Dedifferentiated amniotic fluid mesenchymal stem cell (primary cell): ENCODE measurements around the gene PHF5A.

Experiments
- DNase-seq: peaks from one replicate; pipeline ENCODE4 v3.0.0-alpha.2; 2016; ENCODE audit errors: extremely low spot score

PHF5A gene

GRCh38 chr22:41468381-41469217, at the start of gene PHF5A, which contains the start of gene ACO2:
Gene PHF5A (minus strand): TSS chr22:41468692. CDS start chr22:41468653, 39 bp downstream.
Gene ACO2 (plus strand): TSS chr22:41469117. CDS start chr22:41469147, 30 bp downstream.
- peak; percentile 98 for DNase-seq

- DNase-seq: no peak
Measured at GRCh38 chr22:41518048-41518347, 49.5 kb upstream of the PHF5A start.

- DNase-seq: peak; percentile 48
Measured at GRCh38 chr22:41517172-41518047, 48.9 kb upstream of the PHF5A start.

GRCh38 chr22:41516462-41516861, 48.0 kb upstream of the PHF5A start:
- no peak for DNase-seq

GRCh38 chr22:41513391-41513790, 44.9 kb upstream of the PHF5A start:
- DNase-seq: no peak

- peak; percentile 57 for DNase-seq
Measured at GRCh38 chr22:41512421-41513194, 44.1 kb upstream of the PHF5A start.

- DNase-seq: no peak
Measured at GRCh38 chr22:41511521-41511968, 43.1 kb upstream of the PHF5A start.

GRCh38 chr22:41508770-41509170, 40.3 kb upstream of the PHF5A start:
- DNase-seq: no peak

- DNase-seq: no peak
Measured at GRCh38 chr22:41507330-41508063, 39.0 kb upstream of the PHF5A start.

- DNase-seq: no peak
Measured at GRCh38 chr22:41505511-41506220, 37.2 kb upstream of the PHF5A start.

- no peak for DNase-seq
Measured at GRCh38 chr22:41504816-41505215, 36.3 kb upstream of the PHF5A start.

- no peak for DNase-seq
Measured at GRCh38 chr22:41504397-41504796, 35.9 kb upstream of the PHF5A start.

- no peak for DNase-seq
Measured at GRCh38 chr22:41501209-41501608, 32.7 kb upstream of the PHF5A start.

- DNase-seq: no peak
Measured at GRCh38 chr22:41500303-41500702, 31.8 kb upstream of the PHF5A start.

GRCh38 chr22:41499624-41500280, 31.3 kb upstream of the PHF5A start:
- no peak for DNase-seq

GRCh38 chr22:41498303-41498835, 29.9 kb upstream of the PHF5A start:
- no peak for DNase-seq

- DNase-seq: no peak
Measured at GRCh38 chr22:41491374-41492100, 23.0 kb upstream of the PHF5A start.

GRCh38 chr22:41488596-41489385, 20.3 kb upstream of the PHF5A start:
- DNase-seq: no peak
